OCI-LY1 (cell line): ENCODE measurements around the gene BOD1.
A peak's percentile ranks its signal among the peaks of the same experiment; 100 is the strongest.

Source experiments
- EZH2 ChIP-seq: fragments of 200-600 bp; sonication (generic), shearing (Covaris generic); IDR thresholded peaks from 2 replicates; pipeline ENCODE4 v1.8.0; 2017; ENCODE audit warnings: borderline replicate concordance, mixed run types, mild to moderate bottlenecking, antibody characterized with exemption, low read length, moderate library complexity, mixed read lengths
- TF ChIP-seq, protein P1 (sequence below): fragments of 200-600 bp; sonication (generic), shearing (Covaris generic); IDR thresholded peaks from 2 replicates; pipeline ENCODE4 v1.5.1; 2017; ENCODE audit warnings: mild to moderate bottlenecking, antibody characterized with exemption, low read length, moderate library complexity, mixed read lengths

DNA sequence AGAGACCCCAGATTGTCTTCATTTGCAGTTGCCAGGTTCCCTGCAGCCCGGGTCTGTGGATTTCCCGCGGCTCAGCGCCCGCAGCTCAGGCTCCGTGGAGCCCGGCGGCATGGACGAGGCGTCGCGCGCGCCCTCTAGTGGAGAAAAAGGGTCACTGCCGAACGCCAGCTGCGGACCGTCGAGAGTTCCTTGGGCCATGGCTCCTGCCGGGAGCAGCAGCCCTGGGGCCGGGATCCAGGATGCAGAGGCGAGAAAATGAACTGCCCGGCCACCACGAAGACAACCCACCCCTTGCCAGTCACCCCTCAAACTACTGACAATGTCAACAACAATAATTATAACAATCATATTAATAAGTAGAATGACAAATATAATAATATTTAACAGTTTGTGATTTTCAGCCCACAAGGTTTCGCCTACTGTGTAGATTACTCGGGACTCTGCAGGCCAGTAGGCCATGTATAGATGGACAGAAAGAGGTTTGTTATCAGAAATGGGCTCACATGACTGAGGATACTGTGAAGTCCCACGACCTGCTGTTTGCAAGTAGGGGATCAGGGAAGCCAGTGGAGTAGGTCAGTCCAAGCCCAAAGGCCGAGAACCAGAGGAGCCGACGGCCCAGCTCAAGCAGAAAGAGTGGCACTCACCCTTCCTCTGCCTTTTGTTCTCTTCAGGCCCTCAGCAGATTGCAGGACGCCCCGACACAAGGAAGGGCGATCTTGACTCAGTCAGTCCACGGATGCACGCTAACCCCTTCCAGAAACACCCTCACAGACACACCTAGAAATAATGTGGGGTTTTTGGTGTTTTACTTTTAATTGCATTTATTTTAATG, 43.1 kb downstream of the BOD1 start:
- TF ChIP-seq, protein P1, sequence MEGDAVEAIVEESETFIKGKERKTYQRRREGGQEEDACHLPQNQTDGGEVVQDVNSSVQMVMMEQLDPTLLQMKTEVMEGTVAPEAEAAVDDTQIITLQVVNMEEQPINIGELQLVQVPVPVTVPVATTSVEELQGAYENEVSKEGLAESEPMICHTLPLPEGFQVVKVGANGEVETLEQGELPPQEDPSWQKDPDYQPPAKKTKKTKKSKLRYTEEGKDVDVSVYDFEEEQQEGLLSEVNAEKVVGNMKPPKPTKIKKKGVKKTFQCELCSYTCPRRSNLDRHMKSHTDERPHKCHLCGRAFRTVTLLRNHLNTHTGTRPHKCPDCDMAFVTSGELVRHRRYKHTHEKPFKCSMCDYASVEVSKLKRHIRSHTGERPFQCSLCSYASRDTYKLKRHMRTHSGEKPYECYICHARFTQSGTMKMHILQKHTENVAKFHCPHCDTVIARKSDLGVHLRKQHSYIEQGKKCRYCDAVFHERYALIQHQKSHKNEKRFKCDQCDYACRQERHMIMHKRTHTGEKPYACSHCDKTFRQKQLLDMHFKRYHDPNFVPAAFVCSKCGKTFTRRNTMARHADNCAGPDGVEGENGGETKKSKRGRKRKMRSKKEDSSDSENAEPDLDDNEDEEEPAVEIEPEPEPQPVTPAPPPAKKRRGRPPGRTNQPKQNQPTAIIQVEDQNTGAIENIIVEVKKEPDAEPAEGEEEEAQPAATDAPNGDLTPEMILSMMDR, result peak; percentile 89
- no peak for TF ChIP-seq EZH2
